GM12878 (cell line): ENCODE data around the gene GJC3. TPM values are rescaled to one million over a fixed set of nuclear protein-coding genes. Genes with fewer than 3 reads are reported as not detected.

Experiments
- ATAC-seq: fragments of 200-7000 bp; cut with Tn5 transposase; 3 replicates; pipeline ENCODE4 v1.9.1; 2020; ENCODE audit warnings: mild to moderate bottlenecking, moderate library complexity
- BruUV-seq: library from RNA; stranded (reverse); fragments of 400-500 nt; replicated peaks from 2 replicates; lab custom pipeline; 2021; lab: Mats Ljungman, UMichigan
- CTCF ChIA-PET: fragments of 300-600 bp; sonication (Branson Sonifier 250); formaldehyde crosslinking; extraction: SDS; loops from one replicate; lab custom pipeline; 2021; ENCODE audit warnings: inconsistent platforms; lab: Yijun Ruan, JAX
- POLR2A ChIA-PET: fragments of 350-600 bp; formaldehyde crosslinking; extraction: SDS; loops from one replicate; lab custom pipeline; 2021; ENCODE audit warnings: inconsistent platforms; lab: Charles Lee
- RAD21 ChIA-PET: fragments of 300-600 bp; sonication (Branson Sonifier 250); formaldehyde crosslinking; loops from one replicate; lab custom pipeline; 2023; ENCODE audit warnings: antibody characterized with exemption; ENCODE audit not compliant: unreplicated experiment; lab: Charles Lee
- SMC1A ChIA-PET: fragments of 300-600 bp; sonication (Branson Sonifier 250); formaldehyde crosslinking; loops from one replicate; lab custom pipeline; 2023; ENCODE audit not compliant: unreplicated experiment, uncharacterized antibody; lab: Charles Lee
- DNase-seq: peaks from one replicate; pipeline ENCODE4 v3.0.0-alpha.2; 2011; ENCODE audit warnings: low read depth, low spot score
- FAIRE-seq: peaks from 3 replicates; lab custom pipeline; 2011; peaks lifted over from hg19 to GRCh38; lab: Jason Lieb, UNC
- H2AFZ ChIP-seq: 2 replicates; pipeline ENCODE4 v1.6.0; 2011; ENCODE audit warnings: low read depth, low read length, control low read depth; ENCODE audit not compliant: control insufficient read depth
- H3K27ac ChIP-seq: 2 replicates; pipeline ENCODE4 v1.5.1; 2011; ENCODE audit warnings: control low read depth; ENCODE audit not compliant: control insufficient read depth, insufficient read depth
- H3K27me3 ChIP-seq, 2 experiments: replicated peaks in 1 of 2; 2 replicates each; pipeline versions ENCODE4 v1.6.0 to v1.6.1; 2011; ENCODE audit warnings: low read length in 1 of 2; ENCODE audit not compliant: control insufficient read depth in 2 of 2, insufficient read depth in 2 of 2
- H3K36me3 ChIP-seq, 2 experiments: 2 replicates each; pipeline ENCODE4 v1.5.1; 2011; ENCODE audit warnings: low read length in 1 of 2; ENCODE audit not compliant: control insufficient read depth in 2 of 2, insufficient read depth in 2 of 2
- H3K4me1 ChIP-seq: 2 replicates; pipeline ENCODE4 v1.6.1; 2011; ENCODE audit warnings: mild to moderate bottlenecking, low read length, moderate library complexity, mixed read lengths; ENCODE audit not compliant: control insufficient read depth, insufficient read depth
- H3K4me2 ChIP-seq: 2 replicates; pipeline ENCODE4 v1.6.0; 2011; ENCODE audit warnings: control low read depth; ENCODE audit not compliant: control insufficient read depth, insufficient read depth
- H3K4me3 ChIP-seq: fragments of 200-600 bp; sonication (generic); 2 replicates; pipeline ENCODE4 v1.5.1; 2016
- H3K79me2 ChIP-seq: 2 replicates; pipeline ENCODE4 v1.6.0; 2011; ENCODE audit warnings: low read length; ENCODE audit not compliant: control insufficient read depth, insufficient read depth
- H3K9ac ChIP-seq: 2 replicates; pipeline ENCODE4 v1.8.0; 2011; ENCODE audit warnings: low read length, control low read depth, mixed read lengths; ENCODE audit not compliant: control insufficient read depth, insufficient read depth
- H3K9me3 ChIP-seq: replicated peaks from 3 replicates; pipeline ENCODE4 v1.5.1; 2011; ENCODE audit warnings: mild to moderate bottlenecking, low read length; ENCODE audit not compliant: control insufficient read depth, insufficient read depth
- H4K20me1 ChIP-seq: 2 replicates; pipeline ENCODE4 v1.6.0; 2011; ENCODE audit not compliant: control insufficient read depth, insufficient read depth
- ATF3 ChIP-seq: IDR thresholded peaks from 2 replicates; pipeline ENCODE4 v1.6.1; 2011; ENCODE audit warnings: low read depth, mild to moderate bottlenecking, low read length, moderate library complexity, borderline replicate concordance; ENCODE audit errors: extremely low read depth
- BCL3 ChIP-seq: IDR thresholded peaks from 2 replicates; pipeline ENCODE4 v1.6.1; 2011; ENCODE audit warnings: borderline replicate concordance, low read depth, mild to moderate bottlenecking, moderate library complexity, low read length; ENCODE audit not compliant: insufficient read depth, poor library complexity, severe bottlenecking
- CBX3 ChIP-seq: fragments of 200-600 bp; sonication (generic); IDR thresholded peaks from 2 replicates; pipeline ENCODE4 v1.6.1; 2016; ENCODE audit warnings: low read depth, borderline replicate concordance
- MLLT1 ChIP-seq: fragments of 450-650 bp; IDR thresholded peaks from 2 replicates; pipeline ENCODE4 v1.6.1; 2016; ENCODE audit warnings: mild to moderate bottlenecking
- SPI1 ChIP-seq: IDR thresholded peaks from 2 replicates; pipeline ENCODE4 v1.6.1; 2011; ENCODE audit warnings: low read depth, mild to moderate bottlenecking, low read length, moderate library complexity, borderline replicate concordance; ENCODE audit not compliant: insufficient read depth
- WGBS: methylation state at CpG from one replicate; pipeline ENCODE4 v1.1.6; 2016; ENCODE audit warnings: low lambda C conversion rate; ENCODE audit not compliant: insufficient replicate concordance, insufficient coverage; ENCODE audit errors: missing lambda C conversion rate; 5-methylcytosine and 5-hydroxymethylcytosine counted together
- in situ Hi-C: fragments of 300-500 bp; cut with MboI; formaldehyde crosslinking; loops from 9 replicates; pipeline ENCODE4 v1.14.3; 2018; ENCODE audit warnings: mixed read lengths
- intact Hi-C: fragments of 100-400 bp; cut with micrococcal nuclease; formaldehyde crosslinking; loops from one replicate; pipeline ENCODE4 v1.14.2; 2022; ENCODE audit not compliant: unreplicated experiment
- polyA plus RNA-seq, 11 experiments: library from polyadenylated mRNA; depleted of rRNA in 4 of 11; unstranded in 6 of 11; stranded (reverse) in 5 of 11; fragments of >200 nt; fragmentation: Nextera tagmentation in 4 of 11; fragmentation: Illumina TruSeq in 1 of 11; extraction: Ambion mirVana in 4 of 11; extraction: Trizol in 1 of 11; gene quantifications; 1 replicate in 1 of 11; 2 replicates in 10 of 11; pipeline versions ENCODE4 v1.2.1 to v1.2.3, GENCODE V29; 2011 to 2016; ENCODE audit warnings: inconsistent platforms in 2 of 11, missing spikeins in 2 of 11, low read depth in 1 of 11
- small RNA-seq: library from RNA; depleted of rRNA; stranded (forward); fragments of <200 nt; gene quantifications from one replicate; pipeline ENCODE3, GENCODE V24; 2014
- total RNA-seq, 4 experiments: library from RNA; depleted of rRNA in 3 of 4; stranded (reverse); fragments of >200 nt in 3 of 4; fragmentation: Illumina TruSeq in 1 of 4; extraction: Trizol in 1 of 4; gene quantifications; 2 replicates each; pipeline versions ENCODE4 v1.2.1 to v1.2.3, GENCODE V29; 2013 to 2021

GJC3 gene
- total and polyA plus RNA-seq, 10 of the 15 experiments (the other 5 are each of a cell fraction or from before 2014, with no cell fraction given), result 0.06 to 0.18 (median 0.09) TPM; not detected in 6

- Histone ChIP-seq H2AFZ (no peak overlapping the region), H3K4me2 (no peak overlapping the region), H3K27ac (no peak overlapping the region), H3K9ac (no peak overlapping the region), H3K27me3 (no peaks in the 10 kb centered on the region), H3K4me3 (no peak overlapping the region), H3K79me2 (no peaks in the 10 kb centered on the region), H3K9me3 (no peaks in the 10 kb centered on the region), H4K20me1 (no peaks in the 10 kb centered on the region), H3K4me1 (no peaks in the 10 kb centered on the region), H3K36me3 (no peaks in the 10 kb centered on the region)
- FAIRE-seq (no peak), ATAC-seq (no peak; the same call in 2 of the 3 replicates), DNase-seq (no peak)
- SMC1A ChIA-PET, result interaction anchor here (1.0 kb wide), 1 partner anchor 13 kb away, joined by 3 read pairs; no protein-coding TSS in a partner anchor
- in situ Hi-C loops (no loop called here), intact Hi-C loops (no loop called here)
- 88% methylated on average over 5 of the region's 5 CpGs for WGBS
- POLR2A ChIA-PET, result no interaction called here
- TF ChIP-seq ATF3 (no peak), MLLT1 (no peak), SPI1 (peak; percentile 76), BCL3 (no peak), CBX3 (no peak)
- BruUV-seq, result no TSS peak
- RAD21 ChIA-PET, result no interaction called here
- CTCF ChIA-PET, result no interaction called here
Measured at GRCh38 chr7:99876491-99876890, 52.9 kb downstream of the GJC3 start.

Small RNAs within 50 kb of the gene (small RNA-seq; reads per million reads assigned to genes)
- gene RF00019 (not detected), gene RF00561 (not detected)

Other genes with a start within 250 kb of the GJC3 start
Only the 7 nearest of the 21 such genes appear.
- not detected in 2 replicates for gene CYP3A4, start 145.4 kb downstream of the GJC3 start, total RNA-seq (2014; rRNA removed)
- not detected in 2 replicates for gene CYP3A4, start 145.4 kb downstream of the GJC3 start, total RNA-seq (2014; rRNA removed; fragmentation: Illumina TruSeq; extraction: Trizol)
- 0.11 and 0.21 TPM in 2 replicates for gene CYP3A4, start 145.4 kb downstream of the GJC3 start, total RNA-seq (2021)
- 0.03 and 0.04 TPM in 2 replicates for gene CYP3A4, start 145.4 kb downstream of the GJC3 start, polyA plus RNA-seq (2011; rRNA removed)
- not detected in 2 replicates for gene CYP3A4, start 145.4 kb downstream of the GJC3 start, polyA plus RNA-seq (2014; fragmentation: Illumina TruSeq; extraction: Trizol)
- gene CYP3A4, start 145.4 kb downstream of the GJC3 start, polyA plus RNA-seq (2014; fragmentation: Nextera tagmentation; extraction: Ambion mirVana), result under 1 TPM in 1 of 2 experiments, not detected in 1; 0.02 TPM
- 0.09 TPM in 1 of 2 replicates, not detected in the other for gene CYP3A4, start 145.4 kb downstream of the GJC3 start, polyA plus RNA-seq (2014; rRNA removed)
- not detected for gene CYP3A4, start 145.4 kb downstream of the GJC3 start, polyA plus RNA-seq (2016; fragmentation: Nextera tagmentation; extraction: Ambion mirVana)
- gene CYP3A43, start 101.6 kb downstream of the GJC3 start, total RNA-seq (2014; rRNA removed), result not detected in 2 replicates
- not detected in 2 replicates for gene CYP3A43, start 101.6 kb downstream of the GJC3 start, total RNA-seq (2014; rRNA removed; fragmentation: Illumina TruSeq; extraction: Trizol)
- gene CYP3A43, start 101.6 kb downstream of the GJC3 start, total RNA-seq (2021), result not detected in 2 replicates
- gene CYP3A43, start 101.6 kb downstream of the GJC3 start, polyA plus RNA-seq (2011; rRNA removed), result 0.14 TPM in 1 of 2 replicates, not detected in the other
- gene CYP3A43, start 101.6 kb downstream of the GJC3 start, polyA plus RNA-seq (2014; fragmentation: Illumina TruSeq; extraction: Trizol), result 0.19 TPM in 1 of 2 replicates, not detected in the other
- not detected for gene CYP3A43, start 101.6 kb downstream of the GJC3 start, polyA plus RNA-seq (2014; fragmentation: Nextera tagmentation; extraction: Ambion mirVana)
- gene CYP3A43, start 101.6 kb downstream of the GJC3 start, polyA plus RNA-seq (2014; rRNA removed), result not detected in 2 replicates
- not detected for gene CYP3A43, start 101.6 kb downstream of the GJC3 start, polyA plus RNA-seq (2016; fragmentation: Nextera tagmentation; extraction: Ambion mirVana)
- gene OR2AE1, start 52.6 kb downstream of the GJC3 start, total RNA-seq (2014; rRNA removed), result 0.22 and 0.34 TPM in 2 replicates
- gene OR2AE1, start 52.6 kb downstream of the GJC3 start, total RNA-seq (2014; rRNA removed; fragmentation: Illumina TruSeq; extraction: Trizol), result not detected in 2 replicates
- 0.21 TPM in 1 of 2 replicates, not detected in the other for gene OR2AE1, start 52.6 kb downstream of the GJC3 start, total RNA-seq (2021)
- 0.05 TPM in 1 of 2 replicates, not detected in the other for gene OR2AE1, start 52.6 kb downstream of the GJC3 start, polyA plus RNA-seq (2011; rRNA removed)
- 0.12 and 0.62 TPM in 2 replicates for gene OR2AE1, start 52.6 kb downstream of the GJC3 start, polyA plus RNA-seq (2014; fragmentation: Illumina TruSeq; extraction: Trizol)
- not detected for gene OR2AE1, start 52.6 kb downstream of the GJC3 start, polyA plus RNA-seq (2014; fragmentation: Nextera tagmentation; extraction: Ambion mirVana)
- not detected in 2 replicates for gene OR2AE1, start 52.6 kb downstream of the GJC3 start, polyA plus RNA-seq (2014; rRNA removed)
- under 1 TPM; 0.15 to 0.26 TPM for gene OR2AE1, start 52.6 kb downstream of the GJC3 start, polyA plus RNA-seq (2016; fragmentation: Nextera tagmentation; extraction: Ambion mirVana)
- gene TRIM4, start 10.1 kb downstream of the GJC3 start, total RNA-seq (2014; rRNA removed), result 18.0 and 18.4 TPM in 2 replicates
- 17.5 and 18.5 TPM in 2 replicates for gene TRIM4, start 10.1 kb downstream of the GJC3 start, total RNA-seq (2014; rRNA removed; fragmentation: Illumina TruSeq; extraction: Trizol)
- 19.5 and 19.8 TPM in 2 replicates for gene TRIM4, start 10.1 kb downstream of the GJC3 start, total RNA-seq (2021)
- gene TRIM4, start 10.1 kb downstream of the GJC3 start, polyA plus RNA-seq (2011; rRNA removed), result 21.8 and 25.0 TPM in 2 replicates
- gene TRIM4, start 10.1 kb downstream of the GJC3 start, polyA plus RNA-seq (2014; fragmentation: Illumina TruSeq; extraction: Trizol), result 20.4 and 20.8 TPM in 2 replicates
- gene TRIM4, start 10.1 kb downstream of the GJC3 start, polyA plus RNA-seq (2014; fragmentation: Nextera tagmentation; extraction: Ambion mirVana), result 1 to 10 TPM; 4.8 to 6.0 TPM
- 14.2 and 15.5 TPM in 2 replicates for gene TRIM4, start 10.1 kb downstream of the GJC3 start, polyA plus RNA-seq (2014; rRNA removed)
- 10 to 100 TPM; 16.5 to 19.4 TPM for gene TRIM4, start 10.1 kb downstream of the GJC3 start, polyA plus RNA-seq (2016; fragmentation: Nextera tagmentation; extraction: Ambion mirVana)
- 0.28 and 0.54 TPM in 2 replicates for gene AZGP1, start 46.4 kb upstream of the GJC3 start, total RNA-seq (2014; rRNA removed)
- gene AZGP1, start 46.4 kb upstream of the GJC3 start, total RNA-seq (2014; rRNA removed; fragmentation: Illumina TruSeq; extraction: Trizol), result 0.18 and 0.46 TPM in 2 replicates
- 0.64 and 1.1 TPM in 2 replicates for gene AZGP1, start 46.4 kb upstream of the GJC3 start, total RNA-seq (2021)
- not detected in 2 replicates for gene AZGP1, start 46.4 kb upstream of the GJC3 start, polyA plus RNA-seq (2011; rRNA removed)
- 0.29 and 0.40 TPM in 2 replicates for gene AZGP1, start 46.4 kb upstream of the GJC3 start, polyA plus RNA-seq (2014; fragmentation: Illumina TruSeq; extraction: Trizol)
- gene AZGP1, start 46.4 kb upstream of the GJC3 start, polyA plus RNA-seq (2014; fragmentation: Nextera tagmentation; extraction: Ambion mirVana), result not detected
- gene AZGP1, start 46.4 kb upstream of the GJC3 start, polyA plus RNA-seq (2014; rRNA removed), result 0.25 and 0.44 TPM in 2 replicates
- not detected for gene AZGP1, start 46.4 kb upstream of the GJC3 start, polyA plus RNA-seq (2016; fragmentation: Nextera tagmentation; extraction: Ambion mirVana)
- 12.5 and 12.7 TPM in 2 replicates for gene ZKSCAN1, start 86.0 kb upstream of the GJC3 start, total RNA-seq (2014; rRNA removed)
- 20.9 and 21.2 TPM in 2 replicates for gene ZKSCAN1, start 86.0 kb upstream of the GJC3 start, total RNA-seq (2014; rRNA removed; fragmentation: Illumina TruSeq; extraction: Trizol)
- gene ZKSCAN1, start 86.0 kb upstream of the GJC3 start, total RNA-seq (2021), result 34.4 and 35.8 TPM in 2 replicates
- gene ZKSCAN1, start 86.0 kb upstream of the GJC3 start, polyA plus RNA-seq (2011; rRNA removed), result 26.0 and 29.7 TPM in 2 replicates
- 17.8 and 19.3 TPM in 2 replicates for gene ZKSCAN1, start 86.0 kb upstream of the GJC3 start, polyA plus RNA-seq (2014; fragmentation: Illumina TruSeq; extraction: Trizol)
- gene ZKSCAN1, start 86.0 kb upstream of the GJC3 start, polyA plus RNA-seq (2014; fragmentation: Nextera tagmentation; extraction: Ambion mirVana), result 1 to 10 TPM; 3.2 to 4.6 TPM
- 12.8 and 13.9 TPM in 2 replicates for gene ZKSCAN1, start 86.0 kb upstream of the GJC3 start, polyA plus RNA-seq (2014; rRNA removed)
- gene ZKSCAN1, start 86.0 kb upstream of the GJC3 start, polyA plus RNA-seq (2016; fragmentation: Nextera tagmentation; extraction: Ambion mirVana), result 10 to 100 TPM; 18.3 to 19.3 TPM
- gene ZSCAN21, start 120.2 kb upstream of the GJC3 start, total RNA-seq (2014; rRNA removed), result 5.8 and 5.9 TPM in 2 replicates
- 7.3 and 7.8 TPM in 2 replicates for gene ZSCAN21, start 120.2 kb upstream of the GJC3 start, total RNA-seq (2014; rRNA removed; fragmentation: Illumina TruSeq; extraction: Trizol)
- gene ZSCAN21, start 120.2 kb upstream of the GJC3 start, total RNA-seq (2021), result 5.8 and 8.0 TPM in 2 replicates
- 8.7 and 9.4 TPM in 2 replicates for gene ZSCAN21, start 120.2 kb upstream of the GJC3 start, polyA plus RNA-seq (2011; rRNA removed)
- 6.7 and 6.9 TPM in 2 replicates for gene ZSCAN21, start 120.2 kb upstream of the GJC3 start, polyA plus RNA-seq (2014; fragmentation: Illumina TruSeq; extraction: Trizol)
- 1 to 10 TPM; 1.9 to 3.1 TPM for gene ZSCAN21, start 120.2 kb upstream of the GJC3 start, polyA plus RNA-seq (2014; fragmentation: Nextera tagmentation; extraction: Ambion mirVana)
- 5.2 and 5.8 TPM in 2 replicates for gene ZSCAN21, start 120.2 kb upstream of the GJC3 start, polyA plus RNA-seq (2014; rRNA removed)
- gene ZSCAN21, start 120.2 kb upstream of the GJC3 start, polyA plus RNA-seq (2016; fragmentation: Nextera tagmentation; extraction: Ambion mirVana), result 1 to 10 TPM; 7.4 to 9.6 TPM